Measurements from ENCODE around the gene NFKBIE. TPM values are rescaled to one million over a fixed set of nuclear protein-coding genes. Genes with fewer than 3 reads are reported as not detected.

The NFKBIE gene
- total and polyA plus RNA-seq, 2 of the 13 experiments (the other 11 are each of a cell fraction or from before 2014, with no cell fraction given) = 6.7 to 14.5 TPM

DNA sequence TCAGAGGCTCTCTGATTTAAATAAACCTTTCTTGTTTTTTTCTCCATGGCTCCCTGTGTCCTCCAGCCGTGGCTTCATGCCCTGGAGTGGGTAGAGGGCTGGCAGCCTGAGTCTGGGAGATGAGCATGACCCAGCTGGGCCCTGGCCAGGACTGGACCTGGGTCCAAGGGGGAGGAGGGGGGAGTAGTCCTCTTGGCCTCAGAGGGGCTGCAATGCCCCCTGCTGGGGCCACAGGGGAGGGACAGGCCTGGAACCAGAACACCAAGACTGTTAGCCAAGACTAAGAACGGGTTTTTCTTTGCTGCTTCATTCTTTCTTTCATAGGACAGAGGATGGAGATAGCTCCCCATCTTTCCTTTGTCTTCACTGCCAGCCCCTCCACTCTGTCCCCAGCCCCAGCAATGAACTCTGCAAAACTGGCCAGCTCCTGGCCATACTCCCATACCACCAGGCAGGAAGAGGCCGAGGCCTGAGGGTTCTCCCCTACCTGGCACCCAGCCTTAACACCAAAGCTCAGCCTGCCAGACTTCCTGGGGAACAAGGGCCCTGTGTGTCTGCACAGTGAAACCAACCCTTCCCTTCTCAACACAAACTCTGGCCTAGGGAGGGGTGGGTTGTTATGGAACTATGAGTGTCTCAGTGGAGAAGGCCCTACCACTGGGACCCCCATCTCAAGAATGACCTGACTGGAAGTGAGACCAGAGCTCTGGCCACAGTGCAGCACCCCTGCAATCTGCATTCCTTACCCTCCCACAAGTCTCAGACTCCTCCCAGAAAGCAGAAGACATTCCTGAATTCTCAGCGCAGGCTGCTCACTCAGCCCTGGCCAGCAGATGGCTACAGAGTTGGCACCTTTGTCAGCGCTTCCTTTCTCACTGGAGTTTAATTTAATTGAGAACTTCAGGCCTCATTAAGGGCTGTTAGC, 31.0 kb downstream of the NFKBIE start (continued):
- TF ChIP-seq, protein P1, sequence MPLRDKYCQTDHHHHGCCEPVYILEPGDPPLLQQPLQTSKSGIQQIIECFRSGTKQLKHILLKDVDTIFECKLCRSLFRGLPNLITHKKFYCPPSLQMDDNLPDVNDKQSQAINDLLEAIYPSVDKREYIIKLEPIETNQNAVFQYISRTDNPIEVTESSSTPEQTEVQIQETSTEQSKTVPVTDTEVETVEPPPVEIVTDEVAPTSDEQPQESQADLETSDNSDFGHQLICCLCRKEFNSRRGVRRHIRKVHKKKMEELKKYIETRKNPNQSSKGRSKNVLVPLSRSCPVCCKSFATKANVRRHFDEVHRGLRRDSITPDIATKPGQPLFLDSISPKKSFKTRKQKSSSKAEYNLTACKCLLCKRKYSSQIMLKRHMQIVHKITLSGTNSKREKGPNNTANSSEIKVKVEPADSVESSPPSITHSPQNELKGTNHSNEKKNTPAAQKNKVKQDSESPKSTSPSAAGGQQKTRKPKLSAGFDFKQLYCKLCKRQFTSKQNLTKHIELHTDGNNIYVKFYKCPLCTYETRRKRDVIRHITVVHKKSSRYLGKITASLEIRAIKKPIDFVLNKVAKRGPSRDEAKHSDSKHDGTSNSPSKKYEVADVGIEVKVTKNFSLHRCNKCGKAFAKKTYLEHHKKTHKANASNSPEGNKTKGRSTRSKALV (CRISPR knock-in tag; IDR thresholded peaks at IDR 0.05) = no peak
- TF ChIP-seq, protein P2, sequence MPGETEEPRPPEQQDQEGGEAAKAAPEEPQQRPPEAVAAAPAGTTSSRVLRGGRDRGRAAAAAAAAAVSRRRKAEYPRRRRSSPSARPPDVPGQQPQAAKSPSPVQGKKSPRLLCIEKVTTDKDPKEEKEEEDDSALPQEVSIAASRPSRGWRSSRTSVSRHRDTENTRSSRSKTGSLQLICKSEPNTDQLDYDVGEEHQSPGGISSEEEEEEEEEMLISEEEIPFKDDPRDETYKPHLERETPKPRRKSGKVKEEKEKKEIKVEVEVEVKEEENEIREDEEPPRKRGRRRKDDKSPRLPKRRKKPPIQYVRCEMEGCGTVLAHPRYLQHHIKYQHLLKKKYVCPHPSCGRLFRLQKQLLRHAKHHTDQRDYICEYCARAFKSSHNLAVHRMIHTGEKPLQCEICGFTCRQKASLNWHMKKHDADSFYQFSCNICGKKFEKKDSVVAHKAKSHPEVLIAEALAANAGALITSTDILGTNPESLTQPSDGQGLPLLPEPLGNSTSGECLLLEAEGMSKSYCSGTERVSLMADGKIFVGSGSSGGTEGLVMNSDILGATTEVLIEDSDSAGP (CRISPR knock-in tag; IDR thresholded peaks at IDR 0.05; ENCODE audit: borderline replicate concordance) = peak; percentile 67; the same call in 1 of the 2 replicates
- TF ChIP-seq SMAD3 (CRISPR knock-in tag; IDR thresholded peaks at IDR 0.05) (0 out of 2 replicates have a peak, but pooled peaks have one; percentile 60), BORCS8-MEF2B (CRISPR knock-in tag; IDR thresholded peaks at IDR 0.05) (peak; percentile 88; the same call in 1 of the 2 replicates), ATRX (CRISPR knock-in tag; IDR thresholded peaks at IDR 0.05; ENCODE audit: borderline replicate concordance) (no peak), ZNF598 (CRISPR knock-in tag; IDR thresholded peaks at IDR 0.05; ENCODE audit: borderline replicate concordance) (no peak), ZSCAN25 (CRISPR knock-in tag; IDR thresholded peaks at IDR 0.05) (no peak), SRSF1 (optimal IDR thresholded peaks at IDR 0.05; ENCODE audit: low read depth, low read length) (no peak), ZNF605 (CRISPR knock-in tag; IDR thresholded peaks at IDR 0.05) (no peak), ZNF33A (CRISPR knock-in tag; IDR thresholded peaks at IDR 0.05; ENCODE audit: borderline replicate concordance) (no peak)
- TF ChIP-seq, protein P3, sequence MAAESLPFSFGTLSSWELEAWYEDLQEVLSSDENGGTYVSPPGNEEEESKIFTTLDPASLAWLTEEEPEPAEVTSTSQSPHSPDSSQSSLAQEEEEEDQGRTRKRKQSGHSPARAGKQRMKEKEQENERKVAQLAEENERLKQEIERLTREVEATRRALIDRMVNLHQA (CRISPR knock-in tag; IDR thresholded peaks at IDR 0.05) = no peak
- TF ChIP-seq, protein P4, sequence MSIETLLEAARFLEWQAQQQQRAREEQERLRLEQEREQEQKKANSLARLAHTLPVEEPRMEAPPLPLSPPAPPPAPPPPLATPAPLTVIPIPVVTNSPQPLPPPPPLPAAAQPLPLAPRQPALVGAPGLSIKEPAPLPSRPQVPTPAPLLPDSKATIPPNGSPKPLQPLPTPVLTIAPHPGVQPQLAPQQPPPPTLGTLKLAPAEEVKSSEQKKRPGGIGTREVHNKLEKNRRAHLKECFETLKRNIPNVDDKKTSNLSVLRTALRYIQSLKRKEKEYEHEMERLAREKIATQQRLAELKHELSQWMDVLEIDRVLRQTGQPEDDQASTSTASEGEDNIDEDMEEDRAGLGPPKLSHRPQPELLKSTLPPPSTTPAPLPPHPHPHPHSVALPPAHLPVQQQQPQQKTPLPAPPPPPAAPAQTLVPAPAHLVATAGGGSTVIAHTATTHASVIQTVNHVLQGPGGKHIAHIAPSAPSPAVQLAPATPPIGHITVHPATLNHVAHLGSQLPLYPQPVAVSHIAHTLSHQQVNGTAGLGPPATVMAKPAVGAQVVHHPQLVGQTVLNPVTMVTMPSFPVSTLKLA (IDR thresholded peaks at IDR 0.05) = no peak
- TF ChIP-seq, protein P5, sequence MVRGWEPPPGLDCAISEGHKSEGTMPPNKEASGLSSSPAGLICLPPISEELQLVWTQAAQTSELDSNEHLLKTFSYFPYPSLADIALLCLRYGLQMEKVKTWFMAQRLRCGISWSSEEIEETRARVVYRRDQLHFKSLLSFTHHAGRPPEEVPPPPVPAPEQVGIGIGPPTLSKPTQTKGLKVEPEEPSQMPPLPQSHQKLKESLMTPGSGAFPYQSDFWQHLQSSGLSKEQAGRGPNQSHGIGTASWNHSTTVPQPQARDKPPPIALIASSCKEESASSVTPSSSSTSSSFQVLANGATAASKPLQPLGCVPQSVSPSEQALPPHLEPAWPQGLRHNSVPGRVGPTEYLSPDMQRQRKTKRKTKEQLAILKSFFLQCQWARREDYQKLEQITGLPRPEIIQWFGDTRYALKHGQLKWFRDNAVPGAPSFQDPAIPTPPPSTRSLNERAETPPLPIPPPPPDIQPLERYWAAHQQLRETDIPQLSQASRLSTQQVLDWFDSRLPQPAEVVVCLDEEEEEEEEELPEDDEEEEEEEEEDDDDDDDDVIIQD (CRISPR knock-in tag; IDR thresholded peaks at IDR 0.05; ENCODE audit: low read depth) = no peak
- TF ChIP-seq, protein P6, sequence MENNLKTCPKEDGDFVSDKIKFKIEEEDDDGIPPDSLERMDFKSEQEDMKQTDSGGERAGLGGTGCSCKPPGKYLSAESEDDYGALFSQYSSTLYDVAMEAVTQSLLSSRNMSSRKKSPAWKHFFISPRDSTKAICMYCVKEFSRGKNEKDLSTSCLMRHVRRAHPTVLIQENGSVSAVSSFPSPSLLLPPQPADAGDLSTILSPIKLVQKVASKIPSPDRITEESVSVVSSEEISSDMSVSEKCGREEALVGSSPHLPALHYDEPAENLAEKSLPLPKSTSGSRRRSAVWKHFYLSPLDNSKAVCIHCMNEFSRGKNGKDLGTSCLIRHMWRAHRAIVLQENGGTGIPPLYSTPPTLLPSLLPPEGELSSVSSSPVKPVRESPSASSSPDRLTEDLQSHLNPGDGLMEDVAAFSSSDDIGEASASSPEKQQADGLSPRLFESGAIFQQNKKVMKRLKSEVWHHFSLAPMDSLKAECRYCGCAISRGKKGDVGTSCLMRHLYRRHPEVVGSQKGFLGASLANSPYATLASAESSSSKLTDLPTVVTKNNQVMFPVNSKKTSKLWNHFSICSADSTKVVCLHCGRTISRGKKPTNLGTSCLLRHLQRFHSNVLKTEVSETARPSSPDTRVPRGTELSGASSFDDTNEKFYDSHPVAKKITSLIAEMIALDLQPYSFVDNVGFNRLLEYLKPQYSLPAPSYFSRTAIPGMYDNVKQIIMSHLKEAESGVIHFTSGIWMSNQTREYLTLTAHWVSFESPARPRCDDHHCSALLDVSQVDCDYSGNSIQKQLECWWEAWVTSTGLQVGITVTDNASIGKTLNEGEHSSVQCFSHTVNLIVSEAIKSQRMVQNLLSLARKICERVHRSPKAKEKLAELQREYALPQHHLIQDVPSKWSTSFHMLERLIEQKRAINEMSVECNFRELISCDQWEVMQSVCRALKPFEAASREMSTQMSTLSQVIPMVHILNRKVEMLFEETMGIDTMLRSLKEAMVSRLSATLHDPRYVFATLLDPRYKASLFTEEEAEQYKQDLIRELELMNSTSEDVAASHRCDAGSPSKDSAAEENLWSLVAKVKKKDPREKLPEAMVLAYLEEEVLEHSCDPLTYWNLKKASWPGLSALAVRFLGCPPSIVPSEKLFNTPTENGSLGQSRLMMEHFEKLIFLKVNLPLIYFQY (CRISPR knock-in tag; IDR thresholded peaks at IDR 0.05; ENCODE audit: borderline replicate concordance) = peak; percentile 99

Measured in HepG2 (cell line).